HepG2 (cell line): ENCODE measurements around the gene P2RY8. TPM values are rescaled to one million over a fixed set of nuclear protein-coding genes. Genes with fewer than 3 reads are reported as not detected.

Experiments used
- ATAC-seq: fragments of 200-7000 bp; cut with Tn5 transposase; 3 replicates; pipeline ENCODE4 v1.9.1; 2020; ENCODE audit warnings: mild to moderate bottlenecking, moderate library complexity
- BruUV-seq: library from RNA; stranded (reverse); fragments of 400-500 nt; replicated peaks from 2 replicates; lab custom pipeline; 2021; lab: Mats Ljungman, UMichigan
- CTCF ChIA-PET: fragments of 300-600 bp; formaldehyde crosslinking; extraction: SDS; loops from one replicate; lab custom pipeline; 2021; ENCODE audit warnings: low total read pairs, inconsistent platforms, low intra/inter-chr PET ratio; lab: Yijun Ruan, JAX
- POLR2A ChIA-PET: fragments of 350-600 bp; sonication (Branson Sonifier 250); formaldehyde crosslinking; loops from one replicate; lab custom pipeline; 2020; ENCODE audit warnings: antibody characterized with exemption, inconsistent platforms; lab: Yijun Ruan, JAX
- DNase-seq: peaks from one replicate; pipeline ENCODE4 v3.0.0-alpha.2; 2015; ENCODE audit warnings: low spot score
- FAIRE-seq: peaks from 3 replicates; lab custom pipeline; 2011; peaks lifted over from hg19 to GRCh38; lab: Jason Lieb, UNC
- H2AFZ ChIP-seq: one replicate; pipeline ENCODE4 v1.6.1; 2011; ENCODE audit warnings: low read length, inconsistent platforms
- H3K27ac ChIP-seq: fragments of 300-600 bp; 3 replicates; pipeline ENCODE4 v1.8.0; 2011; ENCODE audit warnings: mixed run types, mild to moderate bottlenecking, mixed read lengths, low read length, inconsistent platforms; ENCODE audit not compliant: insufficient read depth; ENCODE audit errors: extremely low read length
- H3K27me3 ChIP-seq, 2 experiments: fragments of 200-600 bp in 1 of 2; 2 replicates in 1 of 2; 3 replicates in 1 of 2; pipeline versions ENCODE4 v1.6.0 to v1.8.0; 2011; ENCODE audit warnings: low read length in 2 of 2, mild to moderate bottlenecking in 2 of 2, moderate library complexity in 2 of 2, inconsistent platforms in 1 of 2; ENCODE audit not compliant: insufficient read depth in 2 of 2, control insufficient read depth in 1 of 2
- H3K36me3 ChIP-seq, 2 experiments: fragments of 200-600 bp in 1 of 2; replicated peaks in 1 of 2; 2 replicates in 1 of 2; 3 replicates in 1 of 2; pipeline versions ENCODE4 v1.5.1 to v1.8.0; 2011; ENCODE audit warnings: low read length in 2 of 2, inconsistent platforms in 1 of 2; ENCODE audit not compliant: insufficient read depth in 2 of 2, control insufficient read depth in 1 of 2
- H3K4me1 ChIP-seq: 2 replicates; pipeline ENCODE4 v1.5.1; 2012; ENCODE audit warnings: low read length, inconsistent platforms; ENCODE audit not compliant: insufficient read depth
- H3K4me2 ChIP-seq: 2 replicates; pipeline ENCODE4 v1.6.0; 2011; ENCODE audit warnings: low read depth, low read length, inconsistent platforms
- H3K4me3 ChIP-seq, 3 experiments: fragments of 200-600 bp in 1 of 3; sonication (generic), shearing (Covaris generic) in 1 of 3; replicated peaks in 1 of 3; 2 replicates each; pipeline ENCODE4 v1.5.1; 2011 to 2016; ENCODE audit warnings: low read length in 3 of 3, inconsistent platforms in 2 of 3, low read depth in 2 of 3, mild to moderate bottlenecking in 2 of 3, control low read depth in 1 of 3, mixed read lengths in 1 of 3; ENCODE audit not compliant: insufficient read depth in 1 of 3
- H3K79me2 ChIP-seq: one replicate; pipeline ENCODE4 v1.6.1; 2011; ENCODE audit warnings: low read length, inconsistent platforms; ENCODE audit not compliant: insufficient read depth
- H3K9ac ChIP-seq: 2 replicates; pipeline ENCODE4 v1.6.0; 2011; ENCODE audit warnings: mild to moderate bottlenecking, low read depth, low read length, inconsistent platforms; ENCODE audit not compliant: insufficient read depth
- H3K9me3 ChIP-seq: 2 replicates; pipeline ENCODE4 v1.5.1; 2012; ENCODE audit warnings: mild to moderate bottlenecking, low read length
- H4K20me1 ChIP-seq: 2 replicates; pipeline ENCODE4 v1.6.0; 2011; ENCODE audit warnings: inconsistent platforms, mild to moderate bottlenecking, low read length, moderate library complexity; ENCODE audit not compliant: insufficient read depth
- CCAR2 ChIP-seq: fragments of 200-400 bp; formaldehyde crosslinking; optimal IDR thresholded peaks from 2 replicates; pipeline ENCODE3; 2018; ENCODE audit warnings: low read depth, mild to moderate bottlenecking, low read length, moderate library complexity
- ETV6 ChIP-seq: sonication (generic); formaldehyde crosslinking; conservative IDR thresholded peaks from 2 replicates; pipeline ENCODE4 v1.4.0; 2020; ENCODE audit warnings: missing genetic modification reagents
- MXD4 ChIP-seq: IDR thresholded peaks from 2 replicates; pipeline ENCODE4 v1.6.1; 2016; ENCODE audit warnings: mild to moderate bottlenecking, missing biosample characterization, missing genetic modification reagents
- POLR2AphosphoS2 ChIP-seq: IDR thresholded peaks from 2 replicates; pipeline ENCODE4 v1.6.1; 2011; ENCODE audit warnings: low read depth, low read length, improper control_type of control experiment
- POLR2AphosphoS5 ChIP-seq: IDR thresholded peaks from 2 replicates; pipeline ENCODE4 v1.6.1; 2012; ENCODE audit warnings: low read depth, low read length
- SSRP1 ChIP-seq: IDR thresholded peaks from 2 replicates; pipeline ENCODE4 v1.6.1; 2016; ENCODE audit warnings: control low read depth
- ZSCAN21 ChIP-seq: sonication (generic); formaldehyde crosslinking; IDR thresholded peaks from 2 replicates; pipeline ENCODE4 v1.8.0; 2022; ENCODE audit warnings: mild to moderate bottlenecking, missing genetic modification reagents, moderate library complexity, borderline replicate concordance
- WGBS: methylation state at CpG from one replicate; pipeline ENCODE4 v1.1.6; 2017; ENCODE audit warnings: low lambda C conversion rate; 5-methylcytosine and 5-hydroxymethylcytosine counted together
- in situ Hi-C: cut with HindIII; loops from 2 replicates; pipeline ENCODE4 v1.10.0; 2017; ENCODE audit warnings: low pct_unique_long_range_greater_than_20kb; ENCODE audit not compliant: extremely low pct_ligation_motif_present
- intact Hi-C: fragments of 100-400 bp; cut with micrococcal nuclease; formaldehyde crosslinking; loops from one replicate; pipeline ENCODE4 v1.10.0; 2022; ENCODE audit not compliant: unreplicated experiment
- polyA plus RNA-seq, 8 experiments: library from polyadenylated mRNA; depleted of rRNA in 3 of 8; stranded (reverse) in 7 of 8; unstranded in 1 of 8; fragments of >200 nt; fragmentation: Illumina TruSeq in 4 of 8; extraction: Trizol in 4 of 8; gene quantifications; 2 replicates each; pipeline versions ENCODE4 v1.2.1 to v1.2.3, GENCODE V29; 2011 to 2016; ENCODE audit warnings: low read depth in 4 of 8, missing spikeins in 1 of 8, mixed read lengths in 1 of 8; ENCODE audit not compliant: insufficient read depth in 1 of 8
- total RNA-seq, 5 experiments: library from RNA; depleted of rRNA; stranded (reverse); fragments of >200 nt; fragmentation: Illumina TruSeq; extraction: Trizol; gene quantifications; 2 replicates each; pipeline ENCODE4 v1.2.3, GENCODE V29; 2016; ENCODE audit warnings: low read depth in 1 of 5

P2RY8 gene
- total and polyA plus RNA-seq, 2 of the 13 experiments (the other 11 are each of a cell fraction or from before 2014, with no cell fraction given), result 1.0 to 1.3 TPM

DNA sequence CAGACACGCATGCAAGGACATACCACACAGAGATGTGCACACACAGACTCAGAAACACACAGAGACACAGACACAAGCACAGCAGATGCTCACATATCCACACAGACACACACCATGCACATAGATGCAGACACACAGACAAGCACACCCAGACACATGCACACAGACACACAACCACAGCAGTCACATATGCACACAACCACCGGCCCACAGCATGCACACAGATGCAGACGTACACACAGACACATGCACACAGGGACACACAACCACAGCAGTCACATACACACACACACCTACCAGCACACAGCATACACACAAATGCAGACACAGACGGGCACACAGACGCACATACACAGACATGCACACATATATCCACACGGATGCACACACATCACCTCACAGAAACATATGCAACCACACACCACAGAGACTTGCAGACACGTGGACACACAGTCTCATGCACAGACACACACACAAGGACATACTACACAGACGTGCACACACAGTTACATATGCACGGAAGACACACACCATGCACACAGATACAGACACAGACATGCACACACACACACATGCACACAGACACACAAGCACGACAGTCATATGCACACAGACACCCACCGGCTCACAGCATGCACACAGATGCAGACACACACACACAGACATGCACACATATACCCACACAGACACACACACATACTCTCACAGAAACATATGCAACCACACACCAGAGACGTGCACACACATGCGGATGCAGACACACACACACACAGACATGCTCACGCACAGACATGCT lies 119.8 kb downstream of the P2RY8 start:
- H4K20me1 ChIP-seq, result peaks cover 3% of the 10 kb centered on the region; the same call in 1 of the 2 replicates
- DNase-seq, result no peak
- in situ Hi-C loops, result no loop called here
- no peak for ATAC-seq
- H3K9ac ChIP-seq, result no peak overlapping the region
- CTCF ChIA-PET, result no interaction called here
- no peak overlapping the region for H3K4me2 ChIP-seq
- H3K27me3 ChIP-seq, result no peaks in the 10 kb centered on the region
- peak; percentile 41; the same call in 1 of the 2 replicates for TF ChIP-seq POLR2AphosphoS5
- peak; percentile 14; the same call in 1 of the 2 replicates for TF ChIP-seq POLR2AphosphoS2
- no peak for TF ChIP-seq ZSCAN21 (CRISPR knock-in tag)
- TF ChIP-seq MXD4, result no peak
- intact Hi-C loops, result no loop called here
- H2AFZ ChIP-seq, result no peak overlapping the region
- H3K4me3 ChIP-seq, result no peak overlapping the region
- WGBS, result 83% methylated on average over 13 of the region's 14 CpGs
- H3K36me3 ChIP-seq, result peaks cover 9 to 23% of the 10 kb centered on the region in 2 experiments; a peak in 4 of 5 replicates
- no TSS peak for BruUV-seq
- peaks cover 3% of the 10 kb centered on the region; the same call in 1 of the 2 replicates for H3K9me3 ChIP-seq
- FAIRE-seq, result no peak
- H3K79me2 ChIP-seq, result no peaks in the 10 kb centered on the region
- peaks cover 12% of the 10 kb centered on the region for H3K4me1 ChIP-seq
- no peak overlapping the region for H3K27ac ChIP-seq
- POLR2A ChIA-PET, result no interaction called here

DNA sequence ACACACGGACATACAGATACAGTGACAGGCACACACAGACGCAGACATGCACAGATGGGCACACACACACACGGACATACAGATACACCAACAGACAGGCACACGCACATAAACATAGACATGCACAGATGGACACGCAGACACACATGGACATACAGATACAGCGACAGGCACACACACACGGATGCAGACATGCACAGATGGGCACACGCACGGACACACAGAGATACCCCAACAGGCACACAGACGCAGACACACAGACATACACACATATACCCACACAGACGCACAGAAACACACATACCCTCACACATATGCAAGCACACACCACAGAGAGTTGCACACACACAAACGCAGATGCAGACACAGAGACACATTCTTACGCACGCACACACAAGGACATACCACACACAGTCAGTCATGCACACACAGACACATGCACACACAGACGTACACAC lies 120.6 kb downstream of the P2RY8 start:
- H3K79me2 ChIP-seq, result no peaks in the 10 kb centered on the region
- FAIRE-seq, result no peak
- H3K4me2 ChIP-seq, result no peak overlapping the region
- H3K4me3 ChIP-seq, result no peak overlapping the region
- peaks cover 8 to 27% of the 10 kb centered on the region in 2 experiments; a peak in 4 of 5 replicates for H3K36me3 ChIP-seq
- TSS peak; percentile 23 for BruUV-seq
- no peak overlapping the region for H3K9ac ChIP-seq
- no peaks in the 10 kb centered on the region for H3K27me3 ChIP-seq
- intact Hi-C loops, result no loop called here
- 71% methylated on average over 11 of the region's 15 CpGs for WGBS
- ATAC-seq, result no peak
- TF ChIP-seq CCAR2, result peak; percentile 46
- TF ChIP-seq ETV6 (CRISPR knock-in tag), result no peak
- 0 out of 2 replicates have a peak, but pooled peaks have one; percentile 16 for TF ChIP-seq SSRP1 (CRISPR knock-in tag)
- H3K9me3 ChIP-seq, result no peaks in the 10 kb centered on the region
- in situ Hi-C loops, result no loop called here
- ChIA-PET CTCF (no interaction called here), POLR2A (no interaction called here)
- no peak for DNase-seq
- H2AFZ ChIP-seq, result no peak overlapping the region
- peaks cover 8% of the 10 kb centered on the region for H3K4me1 ChIP-seq
- H4K20me1 ChIP-seq, result peaks cover 3% of the 10 kb centered on the region; the same call in 1 of the 2 replicates
- no peak overlapping the region for H3K27ac ChIP-seq

Other genes starting within 250 kb of the P2RY8 start
- not detected in 2 replicates for gene IL3RA, start 200.4 kb downstream of the P2RY8 start, total RNA-seq (2016; rRNA removed; fragmentation: Illumina TruSeq; extraction: Trizol)
- not detected in 2 replicates for gene IL3RA, start 200.4 kb downstream of the P2RY8 start, polyA plus RNA-seq (2011; rRNA removed)
- 138 and 149 TPM in 2 replicates for gene SLC25A6, start 145.1 kb downstream of the P2RY8 start, total RNA-seq (2016; rRNA removed; fragmentation: Illumina TruSeq; extraction: Trizol)
- gene SLC25A6, start 145.1 kb downstream of the P2RY8 start, polyA plus RNA-seq (2011; rRNA removed), result 581 and 646 TPM in 2 replicates
- gene ASMTL, start 84.3 kb downstream of the P2RY8 start, total RNA-seq (2016; rRNA removed; fragmentation: Illumina TruSeq; extraction: Trizol), result 5.6 and 6.3 TPM in 2 replicates
- 16.3 and 16.4 TPM in 2 replicates for gene ASMTL, start 84.3 kb downstream of the P2RY8 start, polyA plus RNA-seq (2011; rRNA removed)
- gene AKAP17A, start 54.4 kb upstream of the P2RY8 start, total RNA-seq (2016; rRNA removed; fragmentation: Illumina TruSeq; extraction: Trizol), result 16.8 and 26.5 TPM in 2 replicates
- gene AKAP17A, start 54.4 kb upstream of the P2RY8 start, polyA plus RNA-seq (2011; rRNA removed), result 20.5 and 29.8 TPM in 2 replicates
- not detected in 2 replicates for gene ASMT, start 77.9 kb upstream of the P2RY8 start, total RNA-seq (2016; rRNA removed; fragmentation: Illumina TruSeq; extraction: Trizol)
- gene ASMT, start 77.9 kb upstream of the P2RY8 start, polyA plus RNA-seq (2011; rRNA removed), result 0.04 and 0.33 TPM in 2 replicates